K562 (cell line): Measurements from ENCODE around the gene IL4I1. TPM values are rescaled to one million over a fixed set of nuclear protein-coding genes. Genes with fewer than 3 reads are reported as not detected.

Experiments
- ATF1 ChIP-seq, 2 experiments: fragments of 450-650 bp in 1 of 2; IDR thresholded peaks; 2 replicates each; pipeline ENCODE4 v1.6.1; 2016; ENCODE audit warnings: missing compliant biosample characterization in 1 of 2, missing genetic modification characterization in 1 of 2
- E2F5 ChIP-seq: sonication (generic); formaldehyde crosslinking; IDR thresholded peaks from 2 replicates; pipeline ENCODE4 v1.8.0; 2022; ENCODE audit warnings: mild to moderate bottlenecking, missing genetic modification reagents
- MITF ChIP-seq: IDR thresholded peaks from 2 replicates; pipeline ENCODE4 v1.6.1; 2014; ENCODE audit warnings: antibody characterized with exemption
- MXD1 ChIP-seq: fragments of 250-450 bp; sonication (Bioruptor Pico); IDR thresholded peaks from 2 replicates; pipeline ENCODE4 v1.8.0; 2021; ENCODE audit warnings: borderline replicate concordance, mild to moderate bottlenecking, moderate library complexity; ENCODE audit not compliant: poor library complexity, severe bottlenecking
- NBN ChIP-seq: fragments of 450-650 bp; IDR thresholded peaks from 2 replicates; pipeline ENCODE4 v1.6.1; 2016; ENCODE audit warnings: low read depth, mild to moderate bottlenecking
- NONO ChIP-seq, 2 experiments: fragments of 200-400 bp in 1 of 2; fragments of 450-650 bp in 1 of 2; formaldehyde crosslinking in 1 of 2; IDR thresholded peaks; 2 replicates each; pipeline ENCODE4 v1.6.1; 2017; ENCODE audit warnings: low read depth in 2 of 2, mild to moderate bottlenecking in 2 of 2, moderate library complexity in 2 of 2, low read length in 1 of 2
- RBM14 ChIP-seq: fragments of 200-400 bp; formaldehyde crosslinking; IDR thresholded peaks from 2 replicates; pipeline ENCODE4 v1.6.1; 2018; ENCODE audit warnings: low read depth, mild to moderate bottlenecking, low read length, moderate library complexity, borderline replicate concordance; ENCODE audit not compliant: insufficient read depth
- STAG1 ChIP-seq: sonication (generic); formaldehyde crosslinking; IDR thresholded peaks from 2 replicates; pipeline ENCODE4 v1.5.0; 2020; ENCODE audit warnings: missing genetic modification reagents, borderline replicate concordance
- VEZF1 ChIP-seq: fragments of 200-800 bp; sonication (Bioruptor generic); IDR thresholded peaks from 2 replicates; pipeline ENCODE4 v1.6.1; 2017; ENCODE audit warnings: missing genetic modification characterization, missing compliant biosample characterization
- ZHX1 ChIP-seq: fragments of 150-350 bp; conservative IDR thresholded peaks from 2 replicates; pipeline ENCODE4 v1.6.1; 2014; ENCODE audit warnings: low read length
- ZNF24 ChIP-seq: fragments of 450-650 bp; IDR thresholded peaks from 2 replicates; pipeline ENCODE4 v1.6.1; 2016
- ZNF253 ChIP-seq: fragments of 250-450 bp; sonication (Bioruptor Pico); conservative IDR thresholded peaks from 2 replicates; pipeline ENCODE4 v1.6.1; 2021; ENCODE audit warnings: mild to moderate bottlenecking
- ZNF436 ChIP-seq: fragments of 250-450, 450-650 bp; sonication (Bioruptor Pico); formaldehyde crosslinking; IDR thresholded peaks from 2 replicates; pipeline ENCODE4 v1.7.0; 2020; ENCODE audit warnings: mild to moderate bottlenecking
- polyA plus RNA-seq, 8 experiments: library from polyadenylated mRNA; depleted of rRNA in 4 of 8; stranded (reverse) in 5 of 8; unstranded in 3 of 8; fragments of >200 nt; fragmentation: Nextera tagmentation in 2 of 8; fragmentation: Illumina TruSeq in 1 of 8; extraction: Ambion mirVana in 2 of 8; extraction: Trizol in 1 of 8; gene quantifications; 2 replicates each; pipeline versions ENCODE4 v1.2.1 to v1.2.3, GENCODE V29; 2011 to 2014; ENCODE audit warnings: inconsistent platforms in 1 of 8, missing spikeins in 1 of 8
- total RNA-seq, 7 experiments: library from RNA; depleted of rRNA in 6 of 7; stranded (reverse); fragments of >200 nt in 6 of 7; fragmentation: Illumina TruSeq in 2 of 7; extraction: Trizol in 2 of 7; gene quantifications; 2 replicates each; pipeline versions ENCODE4 v1.2.1 to v1.2.3, GENCODE V29; 2011 to 2021; ENCODE audit warnings: low replicate concordance in 1 of 7

The IL4I1 gene
- total and polyA plus RNA-seq, 9 of the 15 experiments (the other 6 are each of a cell fraction or from before 2014, with no cell fraction given) = 0.06 to 0.95 (median 0.43) TPM; not detected in 2

GRCh38 chr19:49869484-49870308 lies 27.0 kb downstream of the IL4I1 start (continued):
- TF ChIP-seq ZNF436 (CRISPR knock-in tag) (peak; percentile 81), MXD1 (CRISPR knock-in tag) (no peak), VEZF1 (CRISPR knock-in tag) (peak; percentile 55), NONO (IDR thresholded peaks at IDR 0.05; ENCODE audit: low read depth in 2 of 2, low read length in 1 of 2) (no peak), ZNF253 (CRISPR knock-in tag) (no peak), STAG1 (CRISPR knock-in tag) (no peak), MITF (no peak), NBN (no peak), ZNF24 (no peak), RBM14 (no peak), ZHX1 (no peak), ATF1 (CRISPR knock-in tag; IDR thresholded peaks at IDR 0.05) (peak; percentile 65), ATF1 (tag; IDR thresholded peaks at IDR 0.05) (peak; percentile 95), E2F5 (no peak)
